ENCODE results near the gene RNU1-4.
"Not testable (repeated sequence)": the region's sequence is repeated elsewhere in the genome, so short reads cannot be mapped to it uniquely, and the experiment has no call there.

The RNU1-4 gene

GRCh38 chr1:16772275-16773204, 32.2 kb downstream of the RNU1-4 start:
- H3K36me3 ChIP-seq (ENCODE audit: control insufficient read depth, insufficient read depth, low read length); DNase-seq (ENCODE audit: low read depth, low spot score); H3K9me3 ChIP-seq (ENCODE audit: control insufficient read depth, insufficient read depth, low read length); H3K27me3 ChIP-seq (ENCODE audit: control insufficient read depth, insufficient read depth, low read length); H3K27ac ChIP-seq (ENCODE audit: low read length); H3K4me3 ChIP-seq (ENCODE audit: low read length); H3K4me1 ChIP-seq (ENCODE audit: control insufficient read depth, insufficient read depth, low read length): not testable (repeated sequence)
- no CpG with 5 or more reads among the region's 21 CpGs for WGBS (ENCODE audit: insufficient coverage, insufficient read length)

GRCh38 chr1:16773205-16773596, 32.9 kb downstream of the RNU1-4 start:
- DNase-seq (ENCODE audit: low read depth, low spot score); H3K4me1 ChIP-seq (ENCODE audit: control insufficient read depth, insufficient read depth, low read length); H3K36me3 ChIP-seq (ENCODE audit: control insufficient read depth, insufficient read depth, low read length); H3K4me3 ChIP-seq (ENCODE audit: low read length); H3K9me3 ChIP-seq (ENCODE audit: control insufficient read depth, insufficient read depth, low read length); H3K27ac ChIP-seq (ENCODE audit: low read length); H3K27me3 ChIP-seq (ENCODE audit: control insufficient read depth, insufficient read depth, low read length): not testable (repeated sequence)
- no CpG with 5 or more reads among the region's 9 CpGs for WGBS (ENCODE audit: insufficient coverage, insufficient read length)

- not testable (repeated sequence) for H3K27me3 ChIP-seq (ENCODE audit: control insufficient read depth, insufficient read depth, low read length); H3K4me1 ChIP-seq (ENCODE audit: control insufficient read depth, insufficient read depth, low read length); H3K36me3 ChIP-seq (ENCODE audit: control insufficient read depth, insufficient read depth, low read length); H3K4me3 ChIP-seq (ENCODE audit: low read length); H3K9me3 ChIP-seq (ENCODE audit: control insufficient read depth, insufficient read depth, low read length); DNase-seq (ENCODE audit: low read depth, low spot score); H3K27ac ChIP-seq (ENCODE audit: low read length)
- no CpG with 5 or more reads among the region's 6 CpGs for WGBS (ENCODE audit: insufficient coverage, insufficient read length)
Measured at GRCh38 chr1:16773723-16774122, 33.4 kb downstream of the RNU1-4 start.

GRCh38 chr1:16774773-16775172, 34.5 kb downstream of the RNU1-4 start:
- not testable (repeated sequence) for H3K27ac ChIP-seq (ENCODE audit: low read length); DNase-seq (ENCODE audit: low read depth, low spot score); H3K9me3 ChIP-seq (ENCODE audit: control insufficient read depth, insufficient read depth, low read length); H3K27me3 ChIP-seq (ENCODE audit: control insufficient read depth, insufficient read depth, low read length); H3K36me3 ChIP-seq (ENCODE audit: control insufficient read depth, insufficient read depth, low read length); H3K4me1 ChIP-seq (ENCODE audit: control insufficient read depth, insufficient read depth, low read length); H3K4me3 ChIP-seq (ENCODE audit: low read length)
- WGBS (ENCODE audit: insufficient coverage, insufficient read length) = no CpG with 5 or more reads among the region's 14 CpGs

- H3K4me3 ChIP-seq (ENCODE audit: low read length); H3K27ac ChIP-seq (ENCODE audit: low read length); H3K4me1 ChIP-seq (ENCODE audit: control insufficient read depth, insufficient read depth, low read length); H3K36me3 ChIP-seq (ENCODE audit: control insufficient read depth, insufficient read depth, low read length); H3K27me3 ChIP-seq (ENCODE audit: control insufficient read depth, insufficient read depth, low read length); H3K9me3 ChIP-seq (ENCODE audit: control insufficient read depth, insufficient read depth, low read length); DNase-seq (ENCODE audit: low read depth, low spot score): not testable (repeated sequence)
- WGBS (ENCODE audit: insufficient coverage, insufficient read length) = no CpG with 5 or more reads among the region's 8 CpGs
Measured at GRCh38 chr1:16775290-16775689, 35.0 kb downstream of the RNU1-4 start.

- H3K36me3 ChIP-seq (ENCODE audit: control insufficient read depth, insufficient read depth, low read length); H3K27ac ChIP-seq (ENCODE audit: low read length); H3K27me3 ChIP-seq (ENCODE audit: control insufficient read depth, insufficient read depth, low read length); H3K4me3 ChIP-seq (ENCODE audit: low read length); H3K4me1 ChIP-seq (ENCODE audit: control insufficient read depth, insufficient read depth, low read length); DNase-seq (ENCODE audit: low read depth, low spot score); H3K9me3 ChIP-seq (ENCODE audit: control insufficient read depth, insufficient read depth, low read length): not testable (repeated sequence)
- WGBS (ENCODE audit: insufficient coverage, insufficient read length) = no CpG with 5 or more reads among the region's 8 CpGs
Measured at GRCh38 chr1:16776248-16776647, 35.9 kb downstream of the RNU1-4 start.

- not testable (repeated sequence) for H3K9me3 ChIP-seq (ENCODE audit: control insufficient read depth, insufficient read depth, low read length); H3K27me3 ChIP-seq (ENCODE audit: control insufficient read depth, insufficient read depth, low read length); DNase-seq (ENCODE audit: low read depth, low spot score); H3K4me3 ChIP-seq (ENCODE audit: low read length); H3K36me3 ChIP-seq (ENCODE audit: control insufficient read depth, insufficient read depth, low read length); H3K27ac ChIP-seq (ENCODE audit: low read length); H3K4me1 ChIP-seq (ENCODE audit: control insufficient read depth, insufficient read depth, low read length)
- WGBS (ENCODE audit: insufficient coverage, insufficient read length) = no CpG with 5 or more reads among the region's 5 CpGs
Measured at GRCh38 chr1:16776835-16777234, 36.5 kb downstream of the RNU1-4 start.

- WGBS (ENCODE audit: insufficient coverage, insufficient read length) = no CpG with 5 or more reads among the region's 4 CpGs
- H3K27me3 ChIP-seq (ENCODE audit: control insufficient read depth, insufficient read depth, low read length) = not testable (repeated sequence)
Measured at GRCh38 chr1:16777821-16778220, 37.5 kb downstream of the RNU1-4 start.

GRCh38 chr1:16779525-16779924, 39.2 kb downstream of the RNU1-4 start:
- not testable (repeated sequence) for H3K27ac ChIP-seq (ENCODE audit: low read length); H3K27me3 ChIP-seq (ENCODE audit: control insufficient read depth, insufficient read depth, low read length); H3K36me3 ChIP-seq (ENCODE audit: control insufficient read depth, insufficient read depth, low read length); H3K4me3 ChIP-seq (ENCODE audit: low read length); H3K4me1 ChIP-seq (ENCODE audit: control insufficient read depth, insufficient read depth, low read length); DNase-seq (ENCODE audit: low read depth, low spot score); H3K9me3 ChIP-seq (ENCODE audit: control insufficient read depth, insufficient read depth, low read length)
- no CpG with 5 or more reads among the region's 5 CpGs for WGBS (ENCODE audit: insufficient coverage, insufficient read length)

More at GRCh38 chr1:16777821-16778220, 37.5 kb downstream of the RNU1-4 start:
- H3K27ac ChIP-seq (ENCODE audit: low read length); H3K4me3 ChIP-seq (ENCODE audit: low read length); H3K9me3 ChIP-seq (ENCODE audit: control insufficient read depth, insufficient read depth, low read length); DNase-seq (ENCODE audit: low read depth, low spot score); H3K36me3 ChIP-seq (ENCODE audit: control insufficient read depth, insufficient read depth, low read length); H3K4me1 ChIP-seq (ENCODE audit: control insufficient read depth, insufficient read depth, low read length): not testable (repeated sequence)

GRCh38 chr1:16781033-16781432, 40.7 kb downstream of the RNU1-4 start:
- not testable (repeated sequence) for H3K4me1 ChIP-seq (ENCODE audit: control insufficient read depth, insufficient read depth, low read length); DNase-seq (ENCODE audit: low read depth, low spot score); H3K27ac ChIP-seq (ENCODE audit: low read length); H3K4me3 ChIP-seq (ENCODE audit: low read length); H3K9me3 ChIP-seq (ENCODE audit: control insufficient read depth, insufficient read depth, low read length); H3K36me3 ChIP-seq (ENCODE audit: control insufficient read depth, insufficient read depth, low read length); H3K27me3 ChIP-seq (ENCODE audit: control insufficient read depth, insufficient read depth, low read length)
- WGBS (ENCODE audit: insufficient coverage, insufficient read length) = no CpG with 5 or more reads among the region's 2 CpGs

- H3K4me3 ChIP-seq (ENCODE audit: low read length); H3K27ac ChIP-seq (ENCODE audit: low read length); H3K36me3 ChIP-seq (ENCODE audit: control insufficient read depth, insufficient read depth, low read length); DNase-seq (ENCODE audit: low read depth, low spot score); H3K4me1 ChIP-seq (ENCODE audit: control insufficient read depth, insufficient read depth, low read length); H3K9me3 ChIP-seq (ENCODE audit: control insufficient read depth, insufficient read depth, low read length); H3K27me3 ChIP-seq (ENCODE audit: control insufficient read depth, insufficient read depth, low read length): not testable (repeated sequence)
- WGBS (ENCODE audit: insufficient coverage, insufficient read length) = no CpG with 5 or more reads among the region's 5 CpGs
Measured at GRCh38 chr1:16781625-16782024, 41.3 kb downstream of the RNU1-4 start.
